Neuron (in vitro differentiated cells): Measurements from ENCODE around the gene BTN3A1.
"Not testable (repeated sequence)": the region's sequence is repeated elsewhere in the genome, so short reads cannot be mapped to it uniquely, and the experiment has no call there.

Experiments used
- H2AFZ ChIP-seq: one replicate; pipeline ENCODE4 v1.6.1; 2013; ENCODE audit warnings: low read depth, mild to moderate bottlenecking, inconsistent platforms, low read length, moderate library complexity
- H3K27me3 ChIP-seq: one replicate; pipeline ENCODE4 v1.6.1; 2013; ENCODE audit warnings: low read length; ENCODE audit not compliant: insufficient read depth
- H3K36me3 ChIP-seq: one replicate; pipeline ENCODE4 v1.6.1; 2013; ENCODE audit warnings: low read length; ENCODE audit not compliant: insufficient read depth
- H3K4me1 ChIP-seq: one replicate; pipeline ENCODE4 v1.6.1; 2013; ENCODE audit warnings: low read length; ENCODE audit not compliant: insufficient read depth
- H3K4me3 ChIP-seq: 2 replicates; pipeline ENCODE4 v1.5.1; 2013; ENCODE audit warnings: mild to moderate bottlenecking, low read length, moderate library complexity
- H3K9me3 ChIP-seq: one replicate; pipeline ENCODE4 v1.6.1; 2013; ENCODE audit warnings: low read length

BTN3A1 gene

DNA sequence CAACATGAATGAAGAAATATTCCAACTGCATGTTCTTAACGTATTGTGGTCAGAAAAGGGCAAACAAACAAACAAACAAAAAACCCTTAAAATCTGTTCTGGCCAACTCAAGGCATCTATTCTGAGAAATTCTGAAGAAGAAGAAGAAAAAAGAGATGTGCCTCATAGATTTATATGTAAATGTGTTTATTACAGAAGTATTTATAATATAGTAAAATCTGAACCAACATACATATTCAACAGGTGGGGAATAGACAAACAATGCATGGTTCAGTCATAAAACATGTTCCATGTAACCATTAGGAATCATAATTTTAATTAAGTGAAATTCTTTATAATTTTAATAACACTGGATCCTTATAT is 36.5 kb upstream of the BTN3A1 start:
- H3K4me3 ChIP-seq, result peak overlapping the region; percentile 91
- H3K27me3 ChIP-seq, result no peaks in the 10 kb centered on the region
- peaks cover 7% of the 10 kb centered on the region for H3K4me1 ChIP-seq
- H2AFZ ChIP-seq, result peak overlapping the region; percentile 98
- H3K36me3 ChIP-seq, result no peaks in the 10 kb centered on the region
- no peaks in the 10 kb centered on the region for H3K9me3 ChIP-seq

DNA sequence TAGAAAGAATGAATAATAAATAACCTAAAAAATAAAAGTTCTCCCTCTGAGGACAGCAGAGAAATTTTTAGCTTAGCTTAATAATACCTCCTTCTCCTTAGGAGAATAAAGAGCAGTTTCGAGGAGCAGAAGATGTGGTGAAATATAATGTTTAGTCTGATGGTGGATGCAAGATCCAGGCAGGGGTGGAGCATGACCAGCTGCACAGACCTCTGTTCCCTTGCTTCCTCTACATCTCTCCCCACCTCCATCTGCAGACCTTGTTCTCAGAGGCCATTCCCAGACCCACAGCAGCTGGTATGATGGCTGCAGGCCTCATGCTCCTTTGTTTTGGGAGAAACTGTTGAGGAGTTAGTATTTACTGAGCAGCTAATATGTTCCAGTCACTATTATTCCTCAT is 35.6 kb upstream of the BTN3A1 start:
- no peak overlapping the region for H2AFZ ChIP-seq
- no peaks in the 10 kb centered on the region for H3K27me3 ChIP-seq
- H3K4me3 ChIP-seq, result no peak overlapping the region
- no peaks in the 10 kb centered on the region for H3K9me3 ChIP-seq
- H3K36me3 ChIP-seq, result no peaks in the 10 kb centered on the region
- peaks cover 7% of the 10 kb centered on the region for H3K4me1 ChIP-seq

DNA sequence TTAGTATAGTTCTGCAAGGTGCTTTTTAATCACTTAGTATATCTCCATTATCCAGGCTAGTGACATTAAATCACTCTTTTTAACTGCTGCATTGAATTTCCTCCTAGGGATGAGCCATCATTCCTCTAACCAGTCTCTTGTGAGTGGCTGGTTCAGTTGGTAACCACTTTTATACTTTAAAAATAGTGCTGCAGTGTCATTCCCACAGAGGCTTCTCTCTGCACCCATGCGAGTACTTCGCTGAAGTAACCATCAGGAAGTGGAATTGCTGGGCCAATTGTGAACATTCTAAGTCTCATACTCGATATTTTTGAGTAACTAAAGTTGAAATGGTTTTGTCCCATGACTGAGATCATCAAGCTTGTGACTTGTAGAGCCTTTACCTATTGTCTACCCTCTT is 35.0 kb upstream of the BTN3A1 start:
- H3K9me3 ChIP-seq, result no peaks in the 10 kb centered on the region
- no peaks in the 10 kb centered on the region for H3K27me3 ChIP-seq
- H2AFZ ChIP-seq, result no peak overlapping the region
- peaks cover 7% of the 10 kb centered on the region for H3K4me1 ChIP-seq
- H3K36me3 ChIP-seq, result no peaks in the 10 kb centered on the region
- H3K4me3 ChIP-seq, result no peak overlapping the region

DNA sequence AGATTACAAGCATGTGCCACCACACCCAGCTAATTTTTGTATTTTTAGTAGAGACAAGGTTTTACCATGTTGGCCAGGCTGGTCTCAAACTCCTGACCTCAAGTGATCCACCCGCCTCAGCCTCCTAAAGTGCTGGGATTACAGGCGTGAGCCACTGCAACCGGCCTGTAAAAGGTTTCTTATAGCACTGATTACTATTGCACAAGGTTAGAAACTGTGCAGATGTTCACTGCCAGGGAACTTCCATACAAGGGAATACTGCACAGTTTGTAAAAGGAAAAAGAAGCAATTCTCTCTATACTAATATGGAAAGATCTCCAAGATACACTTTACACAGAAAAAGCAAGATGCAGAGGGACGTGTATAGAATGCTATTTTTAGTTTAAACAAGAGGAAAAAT is 30.3 kb upstream of the BTN3A1 start:
- not testable (repeated sequence) for H3K4me1 ChIP-seq, H3K27me3 ChIP-seq, H2AFZ ChIP-seq, H3K9me3 ChIP-seq, H3K36me3 ChIP-seq, H3K4me3 ChIP-seq

DNA sequence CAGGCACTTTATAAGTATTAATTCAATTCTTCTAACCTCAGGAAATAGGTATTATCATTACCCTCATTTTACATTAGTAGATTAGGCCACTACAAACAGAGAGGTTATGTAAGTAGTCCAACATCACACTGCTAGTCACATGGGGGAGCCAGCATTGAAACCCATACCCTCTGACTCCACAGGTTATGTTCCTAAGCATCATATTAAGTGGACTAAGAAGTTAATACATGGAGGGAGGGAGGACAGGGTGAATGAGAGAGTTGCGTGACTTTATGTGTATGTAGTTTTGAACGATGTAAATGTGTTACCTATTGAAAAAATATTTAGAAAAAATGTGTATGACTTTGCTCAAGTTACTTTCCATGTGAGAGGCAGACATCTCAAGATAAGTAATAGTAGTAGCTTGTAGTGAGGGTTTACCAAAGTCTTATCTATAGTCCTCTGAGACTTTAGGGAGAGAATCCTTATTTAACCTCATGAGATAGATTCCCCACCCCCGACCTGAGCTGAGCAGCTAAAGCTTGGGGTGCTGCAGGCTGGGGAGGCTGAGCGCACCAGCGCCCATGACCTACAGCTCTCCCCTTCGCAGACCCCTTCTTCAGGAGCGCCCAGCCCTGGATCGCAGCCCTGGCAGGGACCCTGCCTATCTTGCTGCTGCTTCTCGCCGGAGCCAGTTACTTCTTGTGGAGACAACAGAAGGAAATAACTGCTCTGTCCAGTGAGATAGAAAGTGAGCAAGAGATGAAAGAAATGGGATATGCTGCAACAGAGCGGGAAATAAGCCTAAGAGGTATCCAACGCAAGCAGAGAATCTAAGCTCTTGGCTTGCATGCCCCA is 29.5 kb upstream of the BTN3A1 start:
- Histone ChIP-seq H3K9me3 (no peaks in the 10 kb centered on the region), H3K4me1 (no peaks in the 10 kb centered on the region), H2AFZ (no peak overlapping the region), H3K4me3 (no peak overlapping the region), H3K27me3 (no peaks in the 10 kb centered on the region), H3K36me3 (no peaks in the 10 kb centered on the region)

DNA sequence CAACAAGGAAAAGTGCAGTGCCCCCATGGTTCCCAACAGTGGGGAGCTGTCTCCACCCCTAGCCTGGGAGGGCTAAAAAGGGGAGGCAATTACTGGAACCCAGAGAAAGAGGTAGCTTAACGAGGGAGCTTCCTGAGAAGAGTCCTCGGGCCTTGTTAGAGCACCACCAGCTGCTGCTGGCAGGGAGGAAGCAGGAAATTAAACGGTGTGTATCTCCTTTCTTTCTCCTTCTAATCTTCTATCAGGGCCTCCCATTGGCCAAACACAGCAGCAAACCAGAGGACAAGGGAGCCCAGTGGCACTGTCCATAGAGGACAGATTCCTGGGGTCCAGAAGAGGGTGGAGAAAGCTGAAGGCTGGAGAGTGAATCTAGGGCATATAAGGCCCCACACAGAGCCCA is 26.8 kb upstream of the BTN3A1 start:
- Histone ChIP-seq H3K27me3 (no peaks in the 10 kb centered on the region), H3K9me3 (no peaks in the 10 kb centered on the region), H3K36me3 (no peaks in the 10 kb centered on the region), H3K4me3 (no peak overlapping the region), H3K4me1 (no peaks in the 10 kb centered on the region), H2AFZ (no peak overlapping the region)

DNA sequence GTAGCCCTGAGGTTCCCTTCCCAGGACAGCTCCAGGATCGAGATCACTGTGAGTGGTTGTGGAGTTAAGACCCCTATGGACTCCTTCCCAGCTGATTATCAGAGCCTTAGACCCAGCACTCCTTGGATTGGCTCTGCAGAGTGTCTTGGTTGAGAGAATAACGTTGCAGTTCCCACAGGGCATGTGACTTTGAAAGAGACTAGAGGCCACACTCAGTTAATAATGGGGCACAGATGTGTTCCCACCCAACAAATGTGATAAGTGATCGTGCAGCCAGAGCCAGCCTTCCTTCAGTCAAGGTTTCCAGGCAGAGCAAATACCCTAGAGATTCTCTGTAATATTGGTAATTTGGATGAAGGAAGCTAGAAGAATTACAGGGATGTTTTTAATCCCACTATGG is 24.4 kb upstream of the BTN3A1 start:
- Histone ChIP-seq H3K36me3 (no peaks in the 10 kb centered on the region), H3K4me1 (peaks cover 5% of the 10 kb centered on the region), H3K4me3 (no peak overlapping the region), H3K27me3 (no peaks in the 10 kb centered on the region), H2AFZ (no peak overlapping the region), H3K9me3 (no peaks in the 10 kb centered on the region)

DNA sequence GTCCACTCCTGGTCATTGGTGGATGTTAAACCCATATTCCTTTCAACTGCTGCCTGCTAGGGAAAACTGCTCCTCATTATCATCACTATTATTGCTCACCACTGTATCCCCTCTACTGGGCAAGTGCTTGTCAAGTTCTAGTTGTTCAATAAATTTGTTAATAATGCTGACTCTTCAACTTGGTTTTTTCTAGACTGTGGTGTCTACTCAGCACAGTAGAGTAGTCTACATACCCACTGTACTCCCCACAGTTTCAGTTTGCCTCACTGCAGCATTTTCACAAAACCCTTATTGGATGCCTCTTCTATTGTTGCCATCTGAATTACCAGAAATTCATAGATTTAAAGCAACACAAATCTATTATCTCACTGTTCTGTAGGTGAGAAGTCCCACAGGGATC is 23.9 kb upstream of the BTN3A1 start:
- H3K4me1 ChIP-seq, H3K36me3 ChIP-seq, H2AFZ ChIP-seq, H3K9me3 ChIP-seq, H3K27me3 ChIP-seq, H3K4me3 ChIP-seq: not testable (repeated sequence)

DNA sequence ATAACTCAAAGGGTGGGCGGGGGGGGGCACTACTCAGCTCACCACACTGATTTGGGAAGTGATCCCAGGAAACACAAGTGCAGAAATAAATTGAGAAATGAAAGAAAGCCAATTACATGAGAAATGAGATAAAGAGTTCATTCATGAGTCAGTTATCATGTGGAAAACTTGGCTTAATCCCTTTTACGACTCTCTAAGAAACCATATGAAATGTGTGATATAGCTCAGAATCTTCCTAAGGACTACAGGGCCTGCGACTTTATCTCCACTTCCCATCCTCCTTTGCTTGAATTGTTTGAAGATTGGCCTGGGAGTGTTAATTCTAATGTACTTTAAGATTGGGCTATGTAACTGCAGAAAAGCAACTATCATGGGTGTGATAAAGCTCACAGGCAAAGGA is 22.8 kb upstream of the BTN3A1 start:
- H3K4me3 ChIP-seq, result no peak overlapping the region
- no peaks in the 10 kb centered on the region for H3K9me3 ChIP-seq
- H3K27me3 ChIP-seq, result no peaks in the 10 kb centered on the region
- H3K4me1 ChIP-seq, result peaks cover 11% of the 10 kb centered on the region
- H2AFZ ChIP-seq, result no peak overlapping the region
- H3K36me3 ChIP-seq, result no peaks in the 10 kb centered on the region

DNA sequence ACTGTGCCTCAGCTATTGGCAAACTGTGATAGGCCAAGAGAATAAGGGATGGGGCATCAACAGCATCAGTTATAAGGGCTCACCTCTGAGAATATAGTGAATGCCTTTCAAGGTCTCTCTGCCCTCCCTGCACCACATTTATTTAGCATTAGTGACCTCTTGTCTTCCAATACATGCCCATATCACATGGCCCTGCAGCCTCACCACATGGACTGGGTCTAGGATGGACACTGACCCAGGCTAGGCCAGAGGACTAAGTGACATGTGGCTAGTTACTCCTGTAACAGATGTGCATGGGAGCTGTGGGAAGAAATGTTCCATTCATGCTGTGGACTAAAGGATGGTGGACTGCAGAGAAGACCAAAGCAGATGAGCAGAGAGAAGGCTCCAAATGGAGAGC is 22.3 kb upstream of the BTN3A1 start:
- no peak overlapping the region for H3K4me3 ChIP-seq

DNA sequence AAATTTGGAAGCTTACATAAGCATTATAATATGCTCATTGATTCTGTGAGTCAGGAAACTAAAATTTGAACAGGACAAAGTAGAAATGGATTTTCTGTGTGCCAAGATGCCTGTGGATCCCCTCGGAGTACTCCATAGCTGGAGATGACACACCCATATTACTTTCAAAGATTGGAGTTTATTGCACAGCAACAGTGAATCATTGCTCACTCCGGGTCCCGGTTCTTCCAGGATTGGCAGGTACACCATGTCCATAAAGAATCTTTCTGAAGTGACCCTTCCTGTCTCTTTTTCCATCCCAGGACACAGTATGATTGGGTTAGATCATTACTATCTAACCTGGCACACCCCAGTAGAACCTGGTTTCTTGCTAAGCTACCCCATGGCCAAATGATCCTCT is 21.8 kb upstream of the BTN3A1 start:
- peaks cover 11% of the 10 kb centered on the region for H3K4me1 ChIP-seq
- H3K9me3 ChIP-seq, result no peaks in the 10 kb centered on the region
- H2AFZ ChIP-seq, result no peak overlapping the region
- H3K4me3 ChIP-seq, result no peak overlapping the region
- no peaks in the 10 kb centered on the region for H3K27me3 ChIP-seq
- no peaks in the 10 kb centered on the region for H3K36me3 ChIP-seq

More for the DNA sequence above, 22.3 kb upstream of the BTN3A1 start:
- H3K36me3 ChIP-seq, result no peaks in the 10 kb centered on the region
- no peaks in the 10 kb centered on the region for H3K27me3 ChIP-seq
- no peaks in the 10 kb centered on the region for H3K9me3 ChIP-seq
- H2AFZ ChIP-seq, result no peak overlapping the region
- H3K4me1 ChIP-seq, result peaks cover 11% of the 10 kb centered on the region

DNA sequence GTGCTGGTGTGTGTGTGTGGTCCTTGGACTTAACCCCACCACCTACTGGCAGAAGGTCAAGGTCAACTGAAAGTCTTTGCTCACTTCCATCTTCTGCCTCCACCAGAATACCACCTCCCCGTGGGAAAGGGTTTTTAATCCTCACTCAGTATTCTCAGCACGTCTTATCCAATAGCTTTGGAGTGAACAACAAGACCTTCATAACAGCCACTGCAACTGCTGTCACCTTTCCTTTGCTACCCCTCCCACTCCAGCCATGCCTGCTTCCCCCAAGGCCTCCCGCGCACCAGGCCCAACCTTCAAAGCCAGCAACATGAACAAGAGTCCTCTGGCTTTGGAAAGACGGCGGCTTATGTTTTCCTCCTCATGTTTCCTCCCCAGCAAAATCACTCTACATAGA is 20.0 kb upstream of the BTN3A1 start:
- Histone ChIP-seq H3K9me3 (no peaks in the 10 kb centered on the region), H2AFZ (no peak overlapping the region), H3K4me3 (no peak overlapping the region), H3K36me3 (no peaks in the 10 kb centered on the region), H3K27me3 (no peaks in the 10 kb centered on the region), H3K4me1 (peaks cover 11% of the 10 kb centered on the region)

DNA sequence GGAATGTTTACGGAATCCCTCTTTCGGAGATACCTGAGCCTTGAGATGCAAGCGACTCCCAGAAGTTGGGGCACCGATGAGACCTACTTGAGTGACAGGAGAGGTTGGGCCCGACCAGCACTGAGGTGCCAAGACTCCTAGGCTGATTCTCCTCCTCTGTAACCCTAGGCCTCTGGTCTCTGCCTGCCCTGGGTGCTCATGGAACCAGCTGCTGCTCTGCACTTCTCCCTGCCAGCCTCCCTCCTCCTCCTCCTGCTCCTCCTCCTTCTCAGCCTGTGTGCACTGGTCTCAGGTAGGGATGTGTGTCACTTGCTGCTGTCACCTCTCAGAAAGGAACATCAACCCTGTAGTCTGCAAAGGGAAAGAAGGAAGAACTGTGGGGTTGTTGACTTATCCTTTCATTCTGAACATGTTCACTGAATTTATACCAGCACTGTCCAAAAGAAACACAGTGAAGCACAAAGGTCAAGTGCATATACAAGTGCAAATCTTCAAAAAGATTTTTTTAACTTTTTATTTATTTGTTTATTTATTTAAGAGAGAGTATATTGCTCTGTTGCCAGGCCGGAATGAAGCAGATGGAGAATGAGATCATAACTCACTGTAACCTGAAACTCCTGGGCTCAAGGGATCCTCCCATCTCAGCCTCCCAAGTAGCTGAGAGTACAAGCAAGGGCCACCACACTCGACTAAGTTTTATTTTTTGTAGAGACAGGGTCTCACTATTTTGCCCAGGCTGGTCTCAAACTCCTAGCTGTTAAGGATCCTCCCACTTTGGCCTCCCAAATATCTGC is 18.3 kb upstream of the BTN3A1 start:
- H3K9me3 ChIP-seq, result no peaks in the 10 kb centered on the region
- peak overlapping the region; percentile 87 for H2AFZ ChIP-seq
- peaks cover 11% of the 10 kb centered on the region for H3K4me1 ChIP-seq
- peaks cover 4% of the 10 kb centered on the region for H3K36me3 ChIP-seq
- H3K4me3 ChIP-seq, result peak overlapping the region; percentile 78
- H3K27me3 ChIP-seq, result no peaks in the 10 kb centered on the region
